GM12801 (cell line): ENCODE data around the gene PCDHGA9.

Source experiments
- TF ChIP-seq, protein P1 (sequence below): IDR thresholded peaks from one replicate; pipeline ENCODE4 v1.5.1; 2011; ENCODE audit warnings: control low read depth; ENCODE audit not compliant: insufficient read length; ENCODE audit errors: extremely low read depth

Gene PCDHGA9

GRCh38 chr5:141362719-141363118 is 39.9 kb upstream of the PCDHGA9 start:
- TF ChIP-seq, protein P1, sequence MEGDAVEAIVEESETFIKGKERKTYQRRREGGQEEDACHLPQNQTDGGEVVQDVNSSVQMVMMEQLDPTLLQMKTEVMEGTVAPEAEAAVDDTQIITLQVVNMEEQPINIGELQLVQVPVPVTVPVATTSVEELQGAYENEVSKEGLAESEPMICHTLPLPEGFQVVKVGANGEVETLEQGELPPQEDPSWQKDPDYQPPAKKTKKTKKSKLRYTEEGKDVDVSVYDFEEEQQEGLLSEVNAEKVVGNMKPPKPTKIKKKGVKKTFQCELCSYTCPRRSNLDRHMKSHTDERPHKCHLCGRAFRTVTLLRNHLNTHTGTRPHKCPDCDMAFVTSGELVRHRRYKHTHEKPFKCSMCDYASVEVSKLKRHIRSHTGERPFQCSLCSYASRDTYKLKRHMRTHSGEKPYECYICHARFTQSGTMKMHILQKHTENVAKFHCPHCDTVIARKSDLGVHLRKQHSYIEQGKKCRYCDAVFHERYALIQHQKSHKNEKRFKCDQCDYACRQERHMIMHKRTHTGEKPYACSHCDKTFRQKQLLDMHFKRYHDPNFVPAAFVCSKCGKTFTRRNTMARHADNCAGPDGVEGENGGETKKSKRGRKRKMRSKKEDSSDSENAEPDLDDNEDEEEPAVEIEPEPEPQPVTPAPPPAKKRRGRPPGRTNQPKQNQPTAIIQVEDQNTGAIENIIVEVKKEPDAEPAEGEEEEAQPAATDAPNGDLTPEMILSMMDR: no peak

GRCh38 chr5:141363952-141364660 is 38.5 kb upstream of the PCDHGA9 start, which contains the start of gene PCDHGA5:
PCDHGA5 (plus strand) TSS chr5:141364162; CDS start chr5:141364331, 169 bp downstream.
- TF ChIP-seq, protein P1: no peak

GRCh38 chr5:141366016-141366896 is 36.3 kb upstream of the PCDHGA9 start:
- TF ChIP-seq, protein P1: no peak

DNA sequence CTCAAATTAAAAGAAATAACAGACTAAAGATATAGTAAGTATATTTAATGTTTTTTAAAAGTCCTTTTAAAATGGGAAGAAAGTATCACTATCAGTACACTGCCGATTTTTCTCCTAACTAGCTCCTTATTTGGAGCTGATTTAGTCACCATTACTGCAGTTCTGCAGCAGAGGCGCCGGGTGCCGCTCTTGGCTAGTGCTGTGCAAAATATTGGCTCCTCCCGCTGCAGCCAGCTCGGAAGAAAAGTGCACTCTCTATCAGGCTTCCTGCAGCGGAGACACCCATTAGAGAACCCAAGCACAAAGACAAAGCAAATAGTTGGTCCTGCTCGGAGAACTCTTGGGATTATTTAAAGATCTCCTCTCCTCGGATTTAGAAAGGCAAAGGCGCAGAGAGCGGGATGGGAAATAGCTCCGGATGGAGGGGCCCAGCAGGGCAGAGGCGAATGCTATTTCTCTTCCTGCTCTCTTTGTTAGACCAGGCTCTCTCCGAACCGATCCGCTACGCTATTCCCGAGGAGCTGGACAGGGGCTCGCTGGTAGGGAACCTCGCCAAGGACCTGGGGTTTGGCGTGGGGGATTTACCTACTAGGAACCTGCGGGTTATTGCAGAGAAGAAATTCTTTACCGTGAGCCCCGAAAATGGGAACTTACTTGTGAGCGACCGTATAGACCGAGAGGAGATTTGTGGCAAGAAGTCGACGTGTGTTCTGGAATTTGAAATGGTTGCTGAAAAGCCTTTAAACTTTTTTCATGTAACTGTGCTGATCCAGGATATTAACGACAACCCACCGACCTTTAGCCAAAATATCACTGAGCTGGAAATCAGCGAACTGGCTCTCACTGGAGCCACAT is 32.4 kb upstream of the PCDHGA9 start, which contains the start of gene PCDHGB3:
Gene PCDHGB3 (plus strand): TSS at position 249 of the 855 bp plus-strand sequence. CDS start 153 bp downstream, at position 402.
- TF ChIP-seq, protein P1: no peak

DNA sequence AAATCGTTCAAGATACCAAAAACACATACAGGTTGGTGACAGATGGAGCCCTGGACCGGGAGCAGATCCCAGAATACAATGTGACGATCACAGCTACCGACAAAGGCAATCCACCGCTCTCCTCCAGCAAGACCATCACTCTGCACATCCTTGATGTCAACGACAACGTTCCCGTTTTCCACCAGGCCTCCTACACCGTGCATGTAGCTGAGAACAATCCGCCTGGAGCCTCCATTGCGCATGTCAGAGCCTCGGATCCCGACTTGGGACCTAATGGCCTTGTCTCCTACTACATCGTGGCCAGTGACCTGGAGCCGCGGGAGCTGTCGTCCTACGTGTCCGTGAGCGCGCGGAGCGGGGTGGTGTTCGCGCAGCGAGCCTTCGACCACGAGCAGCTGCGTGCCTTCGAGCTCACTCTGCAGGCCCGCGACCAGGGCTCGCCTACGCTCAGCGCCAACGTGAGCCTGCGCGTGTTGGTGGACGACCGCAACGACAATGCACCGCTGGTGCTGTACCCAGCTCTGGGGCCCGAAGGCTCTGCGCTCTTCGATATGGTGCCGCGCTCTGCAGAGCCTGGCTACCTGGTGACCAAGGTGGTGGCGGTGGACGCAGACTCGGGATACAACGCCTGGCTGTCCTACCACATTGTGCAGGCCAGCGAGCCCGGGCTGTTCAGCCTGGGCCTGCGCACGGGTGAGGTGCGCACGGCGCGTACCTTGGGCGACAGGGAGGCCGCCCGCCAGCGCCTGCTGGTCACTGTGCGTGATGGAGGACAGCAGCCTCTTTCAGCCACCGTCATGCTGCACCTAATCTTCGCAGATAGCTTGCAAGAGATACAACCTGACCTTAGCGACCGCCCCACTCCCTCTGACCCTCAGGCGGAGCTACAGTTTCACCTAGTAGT is 30.8 kb upstream of the PCDHGA9 start:
- TF ChIP-seq, protein P1: no peak

DNA sequence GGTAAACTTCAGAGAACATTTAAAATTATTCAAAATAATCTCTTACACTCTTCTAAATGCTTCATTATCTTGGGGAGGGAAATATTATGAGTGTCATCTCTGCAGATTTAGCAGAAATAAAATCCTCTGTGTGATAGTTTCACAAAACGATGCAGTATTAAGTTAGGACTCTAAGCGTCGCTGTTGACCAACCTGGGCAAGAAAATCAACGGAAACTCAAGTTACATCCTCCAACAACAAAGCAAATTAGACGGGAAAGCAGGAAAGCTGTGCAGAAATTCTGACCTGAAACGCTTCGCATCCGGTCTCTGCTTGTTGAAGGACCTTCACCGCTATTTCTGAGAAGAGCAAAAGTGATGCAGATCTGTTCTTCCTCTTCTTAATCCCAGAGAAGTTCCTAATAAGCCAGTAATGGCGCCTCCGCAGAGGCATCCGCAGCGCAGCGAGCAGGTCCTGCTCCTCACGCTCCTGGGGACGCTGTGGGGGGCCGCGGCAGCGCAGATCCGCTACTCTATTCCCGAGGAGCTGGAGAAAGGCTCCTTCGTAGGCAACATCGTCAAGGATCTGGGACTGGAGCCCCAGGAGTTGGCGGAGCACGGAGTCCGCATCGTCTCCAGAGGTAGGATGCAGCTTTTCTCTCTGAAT is 28.8 kb upstream of the PCDHGA9 start, which contains the start of gene PCDHGA6:
Gene PCDHGA6 (plus strand): TSS at position 219 of the 645 bp plus-strand sequence. CDS start 193 bp downstream, at position 412.
- TF ChIP-seq, protein P1: no peak
